ENCODE results near the gene KIF6. TPM values are rescaled to one million over a fixed set of nuclear protein-coding genes. Genes with fewer than 3 reads are reported as not detected.
A peak's percentile ranks its signal among the peaks of the same experiment; 100 is the strongest.
"Not testable (repeated sequence)": the region's sequence is repeated elsewhere in the genome, so short reads cannot be mapped to it uniquely, and the experiment has no call there.

Gene KIF6
- total RNA-seq, 1 donor from 2014 or later: 0.13 TPM

- DNase-seq (ENCODE audit: low read depth in 2 of 2): not testable (repeated sequence)
These were observed 222.7 kb downstream of the KIF6 start for GRCh38 chr6:39502362-39502955.

DNA sequence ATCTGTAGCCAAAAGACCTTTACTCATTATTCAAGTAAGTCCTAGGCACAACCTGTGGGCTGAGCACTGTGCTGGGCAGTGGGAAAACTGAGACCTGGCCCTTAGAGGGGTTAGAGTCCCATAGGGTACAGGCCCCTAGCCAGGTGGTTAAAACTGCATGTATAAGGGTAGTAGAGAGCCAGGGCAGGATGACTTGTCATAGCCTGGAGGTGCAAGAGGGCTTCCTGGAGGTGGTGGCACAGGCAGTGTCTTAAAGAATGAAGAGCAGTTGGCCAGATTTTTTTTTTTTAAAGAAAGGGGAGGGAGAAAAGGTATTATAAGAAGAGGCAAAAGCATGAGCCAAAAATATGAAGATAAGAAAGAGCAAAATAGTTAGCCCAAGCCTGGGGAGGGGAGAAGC is 226.2 kb downstream of the KIF6 start:
- DNase-seq (ENCODE audit: low read depth in 2 of 2): no peak

DNA sequence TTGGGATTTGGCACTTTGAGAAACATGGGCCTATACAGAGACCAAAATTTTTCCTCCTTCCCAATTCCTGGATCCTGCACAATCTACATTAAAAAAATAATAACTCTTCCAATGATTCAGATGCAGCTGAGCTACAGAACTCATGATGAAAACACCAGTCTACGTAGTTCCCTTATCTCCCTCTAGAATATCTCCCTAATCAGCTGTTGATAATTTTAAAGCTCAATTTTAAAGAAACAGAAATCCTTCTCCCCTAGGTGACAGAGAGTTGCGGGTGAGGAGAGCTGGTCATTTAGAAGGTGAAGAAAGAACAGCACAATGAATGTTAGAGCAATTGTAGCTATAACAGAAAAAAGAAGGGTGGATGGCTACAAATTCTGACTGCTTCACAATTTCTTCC is 227.1 kb downstream of the KIF6 start:
- DNase-seq (ENCODE audit: low read depth in 2 of 2): no peak

GRCh38 chr6:39496915-39497314 is 228.3 kb downstream of the KIF6 start:
- peak in 1 of 2 donors; percentile 25 for DNase-seq (ENCODE audit: low read depth in 2 of 2)

GRCh38 chr6:39496456-39496855 is 228.8 kb downstream of the KIF6 start:
- no peak for DNase-seq (ENCODE audit: low read depth in 2 of 2)

GRCh38 chr6:39495640-39496039 is 229.6 kb downstream of the KIF6 start:
- no peak for DNase-seq (ENCODE audit: low read depth in 2 of 2)

- no peak for DNase-seq (ENCODE audit: low read depth in 2 of 2)
These were observed 230.2 kb downstream of the KIF6 start for GRCh38 chr6:39494998-39495397.

- no peak for DNase-seq (ENCODE audit: low read depth in 2 of 2)
These were observed 231.4 kb downstream of the KIF6 start for GRCh38 chr6:39493777-39494176.

- no peak for DNase-seq (ENCODE audit: low read depth in 2 of 2)
These were observed 232.0 kb downstream of the KIF6 start for GRCh38 chr6:39493174-39493573.

DNA sequence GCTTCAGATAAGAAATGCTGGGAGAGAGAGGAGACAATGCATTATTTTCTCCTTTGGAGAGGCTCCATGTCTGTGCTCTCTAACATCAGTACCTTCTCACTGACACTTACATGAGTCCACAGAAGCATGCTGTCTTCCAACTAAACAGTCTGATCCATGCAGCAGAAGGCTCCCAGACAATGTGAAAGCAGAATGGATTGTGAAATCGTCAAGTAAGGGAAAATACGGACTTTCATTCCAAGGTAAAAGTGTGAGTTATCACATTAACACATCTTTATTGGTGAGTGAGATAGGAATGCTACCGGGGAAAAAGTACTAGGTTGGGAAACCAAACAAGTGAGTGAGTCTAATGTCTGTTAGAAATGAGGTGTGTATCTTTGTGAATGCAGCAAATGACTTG is 235.1 kb downstream of the KIF6 start:
- DNase-seq (ENCODE audit: low read depth in 2 of 2): no peak

- DNase-seq (ENCODE audit: low read depth in 2 of 2): no peak
These were observed 236.8 kb downstream of the KIF6 start for GRCh38 chr6:39488255-39488879.

DNA sequence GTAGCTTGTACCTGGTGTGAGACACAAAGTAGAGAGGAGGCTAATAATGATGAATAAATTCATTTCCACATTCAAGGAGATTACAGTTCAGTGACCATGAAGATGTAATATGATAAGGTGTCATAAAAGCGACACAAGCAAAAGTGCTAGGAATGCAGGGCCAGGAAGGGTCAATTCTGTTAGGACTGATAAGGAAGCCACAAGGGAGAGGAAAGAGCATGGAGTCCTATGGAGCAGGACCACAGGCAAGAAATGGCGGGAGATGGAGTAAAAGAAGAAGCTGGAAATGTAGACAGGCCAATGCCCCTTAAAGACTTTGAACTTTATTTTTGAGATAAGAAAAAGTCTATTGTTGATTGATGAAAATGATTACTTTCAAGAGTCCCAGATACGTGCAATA is 240.9 kb downstream of the KIF6 start:
- DNase-seq (ENCODE audit: low read depth in 2 of 2): no peak

GRCh38 chr6:39479819-39480218 is 245.4 kb downstream of the KIF6 start:
- not testable (repeated sequence) for DNase-seq (ENCODE audit: low read depth in 2 of 2)

DNA sequence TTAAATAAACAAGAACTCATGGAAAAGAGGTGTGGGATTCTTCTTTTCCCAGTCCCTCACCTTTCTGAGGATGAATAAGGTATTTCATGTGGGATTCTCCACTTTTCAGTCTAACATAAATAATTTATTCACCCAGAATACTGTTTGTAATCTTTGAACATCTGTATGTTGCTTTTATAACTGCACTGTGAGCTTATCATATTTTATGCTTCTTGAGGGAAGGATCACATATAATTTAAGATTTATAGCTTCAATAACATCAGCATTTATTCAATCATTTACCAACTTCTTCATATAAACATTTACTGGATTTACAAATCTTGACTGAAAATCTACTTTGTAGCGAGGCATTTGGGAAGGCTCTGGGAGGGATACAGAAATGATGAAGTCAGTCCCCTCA is 248.5 kb downstream of the KIF6 start:
- no peak for DNase-seq (ENCODE audit: low read depth in 2 of 2)

GRCh38 chr6:39476151-39476550 is 249.1 kb downstream of the KIF6 start:
- no peak for DNase-seq (ENCODE audit: low read depth in 2 of 2)

GRCh38 chr6:39471954-39472659 is 253.1 kb downstream of the KIF6 start:
- peak in 1 of 2 donors; percentile 45 for DNase-seq (ENCODE audit: low read depth in 2 of 2)

GRCh38 chr6:39470506-39470905 is 254.7 kb downstream of the KIF6 start:
- DNase-seq (ENCODE audit: low read depth in 2 of 2): no peak

GRCh38 chr6:39468385-39468784 is 256.8 kb downstream of the KIF6 start:
- no peak for DNase-seq (ENCODE audit: low read depth in 2 of 2)

- no peak for DNase-seq (ENCODE audit: low read depth in 2 of 2)
These were observed 258.6 kb downstream of the KIF6 start for GRCh38 chr6:39466631-39467030.

DNA sequence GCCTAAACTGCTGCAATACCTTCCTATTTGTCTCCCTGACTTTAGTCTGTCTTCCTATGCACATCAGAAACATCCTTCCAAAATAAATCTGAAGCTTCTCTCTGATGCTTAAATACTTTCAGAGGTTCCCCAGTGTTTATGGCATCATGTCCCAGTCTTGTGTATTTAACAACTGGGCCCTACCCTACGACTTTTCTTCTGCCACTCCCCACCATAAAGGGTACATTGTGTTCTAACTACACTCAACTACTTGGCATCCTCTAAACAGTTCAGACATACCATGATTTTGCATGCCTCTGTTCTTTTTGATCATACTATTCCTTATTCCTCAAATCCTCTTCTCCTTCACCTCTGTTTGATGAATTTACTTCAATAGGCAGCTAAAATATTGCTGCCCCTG is 259.7 kb downstream of the KIF6 start:
- no peak for DNase-seq (ENCODE audit: low read depth in 2 of 2)

DNA sequence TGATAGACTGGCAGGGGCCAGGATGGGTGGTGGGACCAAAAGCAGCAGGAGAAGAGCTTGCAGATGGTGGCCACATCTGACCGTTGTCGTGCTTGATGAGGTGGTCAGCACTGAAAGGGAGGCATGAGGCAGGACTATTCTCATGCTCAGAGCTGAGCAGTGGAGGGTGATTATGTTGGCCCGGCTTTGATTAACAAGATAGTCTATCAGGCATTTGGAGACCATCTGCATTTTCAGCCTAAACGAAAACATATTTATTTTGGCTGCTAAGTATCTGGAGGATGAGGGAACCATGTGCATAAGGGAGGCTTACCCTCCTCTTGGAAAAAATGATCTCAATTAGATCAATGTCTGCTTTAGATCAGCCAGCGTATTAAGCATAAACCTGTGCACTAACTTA is 261.1 kb downstream of the KIF6 start:
- DNase-seq (ENCODE audit: low read depth in 2 of 2): no peak

DNA sequence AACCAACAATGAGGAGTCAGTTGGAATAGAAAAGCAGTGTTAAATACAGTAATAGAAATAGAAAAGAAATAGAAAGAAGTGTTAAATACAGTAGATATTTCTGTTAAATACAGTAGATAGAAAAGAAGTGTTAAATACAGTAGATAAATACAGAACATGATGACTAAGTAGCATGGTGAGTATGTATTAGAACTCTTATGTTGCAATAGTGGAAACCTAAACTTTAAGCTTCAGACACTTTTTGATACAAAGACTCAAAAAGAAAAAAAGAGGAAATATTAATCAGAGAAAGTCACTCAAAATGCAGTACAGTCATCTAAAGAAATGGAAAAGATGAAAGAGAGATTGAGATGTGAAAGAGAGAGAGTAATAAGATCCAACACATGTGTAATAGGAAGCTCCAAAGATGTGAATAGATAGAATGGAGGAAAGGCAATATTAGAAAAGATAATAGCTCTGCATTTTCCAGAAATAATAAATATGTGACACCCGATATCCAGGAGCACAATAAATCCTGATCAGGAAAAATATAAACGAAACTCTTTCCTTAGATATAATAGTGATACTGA is 271.2 kb downstream of the KIF6 start:
- DNase-seq (ENCODE audit: low read depth in 2 of 2): no peak

GRCh38 chr6:39453241-39453640 is 272.0 kb downstream of the KIF6 start:
- no peak for DNase-seq (ENCODE audit: low read depth in 2 of 2)
